Astrocyte (in vitro differentiated cells and primary cell): ENCODE measurements around the gene JKAMP. TPM values are rescaled to one million over a fixed set of nuclear protein-coding genes. Genes with fewer than 3 reads are reported as not detected.

Source experiments
- DNase-seq: peaks from one replicate; pipeline ENCODE4 v3.0.0-alpha.2; 2010; ENCODE audit warnings: low read depth
- FAIRE-seq: peaks from 2 replicates; lab custom pipeline; 2011; peaks lifted over from hg19 to GRCh38; lab: Jason Lieb, UNC
- H2AFZ ChIP-seq: 2 replicates; pipeline ENCODE4 v1.6.0; 2012; ENCODE audit warnings: low read depth, low read length, inconsistent platforms
- H3K27ac ChIP-seq: 2 replicates; pipeline ENCODE4 v1.5.1; 2011; ENCODE audit warnings: low read depth, low read length, inconsistent platforms
- H3K27me3 ChIP-seq: 2 replicates; pipeline ENCODE4 v1.6.0; 2011; ENCODE audit warnings: low read length, inconsistent platforms; ENCODE audit not compliant: insufficient read depth
- H3K36me3 ChIP-seq: 2 replicates; pipeline ENCODE4 v1.5.1; 2011; ENCODE audit warnings: low read length, inconsistent platforms; ENCODE audit not compliant: insufficient read depth
- H3K4me1 ChIP-seq: 2 replicates; pipeline ENCODE4 v1.5.1; 2011; ENCODE audit warnings: low read length, inconsistent platforms; ENCODE audit not compliant: insufficient read depth
- H3K4me2 ChIP-seq: 2 replicates; pipeline ENCODE4 v1.6.0; 2012; ENCODE audit warnings: low read length, inconsistent platforms
- H3K4me3 ChIP-seq: 2 replicates; pipeline ENCODE4 v1.5.1; 2011; ENCODE audit warnings: low read depth, mild to moderate bottlenecking, low read length, inconsistent platforms; ENCODE audit not compliant: insufficient read depth
- H3K79me2 ChIP-seq: 2 replicates; pipeline ENCODE4 v1.6.0; 2012; ENCODE audit warnings: mild to moderate bottlenecking, low read length, inconsistent platforms; ENCODE audit not compliant: insufficient read depth
- H3K9ac ChIP-seq: 2 replicates; pipeline ENCODE4 v1.6.0; 2012; ENCODE audit warnings: mild to moderate bottlenecking, low read length, inconsistent platforms
- H3K9me3 ChIP-seq: 2 replicates; pipeline ENCODE4 v1.5.1; 2012; ENCODE audit warnings: low read depth, mild to moderate bottlenecking, low read length, inconsistent platforms; ENCODE audit not compliant: insufficient read depth
- H4K20me1 ChIP-seq: 2 replicates; pipeline ENCODE4 v1.6.0; 2012; ENCODE audit warnings: low read length, inconsistent platforms; ENCODE audit not compliant: insufficient read depth
- H3K27ac Mint-ChIP-seq: one replicate; pipeline ENCODE4 v1.8.0; 2021; ENCODE audit warnings: mild to moderate bottlenecking, mixed read lengths; ENCODE audit not compliant: unreplicated experiment
- H3K27me3 Mint-ChIP-seq: one replicate; pipeline ENCODE4 v1.8.0; 2021; ENCODE audit warnings: low read depth, mixed read lengths; ENCODE audit not compliant: unreplicated experiment
- H3K36me3 Mint-ChIP-seq: one replicate; pipeline ENCODE4 v1.8.0; 2021; ENCODE audit warnings: low read depth, mixed read lengths; ENCODE audit not compliant: unreplicated experiment
- H3K4me1 Mint-ChIP-seq: one replicate; pipeline ENCODE4 v1.8.0; 2021; ENCODE audit warnings: low read depth, mixed read lengths; ENCODE audit not compliant: unreplicated experiment
- H3K4me3 Mint-ChIP-seq: one replicate; pipeline ENCODE4 v1.8.0; 2021; ENCODE audit warnings: mild to moderate bottlenecking, moderate library complexity, mixed read lengths; ENCODE audit not compliant: unreplicated experiment
- H3K9me3 Mint-ChIP-seq: one replicate; pipeline ENCODE4 v1.8.0; 2021; ENCODE audit warnings: mild to moderate bottlenecking, mixed read lengths; ENCODE audit not compliant: unreplicated experiment
- CTCF ChIP-seq: IDR thresholded peaks from 2 replicates; pipeline ENCODE4 v1.5.1; 2011; ENCODE audit warnings: low read depth, mild to moderate bottlenecking, inconsistent platforms, low read length, moderate library complexity; ENCODE audit not compliant: insufficient read depth
- EZH2 ChIP-seq: IDR thresholded peaks from 2 replicates; pipeline ENCODE4 v1.6.1; 2012; ENCODE audit warnings: mild to moderate bottlenecking, low read length, inconsistent platforms; ENCODE audit not compliant: insufficient read depth
- total RNA-seq: library from RNA; stranded (reverse); gene quantifications from 2 replicates; pipeline ENCODE4 v1.2.1, GENCODE V29; 2021

Gene JKAMP
- total RNA-seq, 1 donor from 2014 or later, result 74.6 TPM

- Histone ChIP-seq H2AFZ (no peak overlapping the region), H3K27me3 (no peaks in the 10 kb centered on the region), H3K27ac (no peak overlapping the region), H3K4me3 (no peak overlapping the region), H3K9me3 (no peaks in the 10 kb centered on the region), H3K4me1 (peaks cover 17% of the 10 kb centered on the region), H3K9ac (no peak overlapping the region), H3K4me2 (no peak overlapping the region), H4K20me1 (peaks cover 17% of the 10 kb centered on the region), H3K79me2 (no peaks in the 10 kb centered on the region), H3K36me3 (peaks cover 22% of the 10 kb centered on the region)
- H3K27ac Mint-ChIP-seq, result no peak overlapping the region
- H3K9me3 Mint-ChIP-seq, result no peaks in the 10 kb centered on the region
- FAIRE-seq, result no peak
- peaks cover 2% of the 10 kb centered on the region for H3K4me1 Mint-ChIP-seq
- TF ChIP-seq CTCF, result no peak
- TF ChIP-seq EZH2, result no peak
- DNase-seq, result no peak
- H3K4me3 Mint-ChIP-seq, result no peak overlapping the region
- H3K36me3 Mint-ChIP-seq, result peaks cover 26% of the 10 kb centered on the region
- no peaks in the 10 kb centered on the region for H3K27me3 Mint-ChIP-seq
Observed at GRCh38 chr14:59461891-59462290, 22.4 kb upstream of the JKAMP start.

- Mint-ChIP-seq H3K4me3 (peak overlapping the region; percentile 66), H3K27ac (peak overlapping the region; percentile 84), H3K9me3 (no peaks in the 10 kb centered on the region), H3K36me3 (peaks cover 15% of the 10 kb centered on the region), H3K27me3 (no peaks in the 10 kb centered on the region), H3K4me1 (peaks cover 2% of the 10 kb centered on the region)
- Histone ChIP-seq H3K4me3 (peak overlapping the region; percentile 50), H3K9ac (peak overlapping the region; percentile 55), H3K4me1 (peaks cover 17% of the 10 kb centered on the region), H3K9me3 (no peaks in the 10 kb centered on the region), H3K27ac (no peak overlapping the region), H4K20me1 (peaks cover 17% of the 10 kb centered on the region), H3K4me2 (peak overlapping the region; percentile 88), H3K27me3 (no peaks in the 10 kb centered on the region), H3K79me2 (no peaks in the 10 kb centered on the region), H2AFZ (peak overlapping the region; percentile 76), H3K36me3 (peaks cover 24% of the 10 kb centered on the region)
- TF ChIP-seq CTCF (no peak), EZH2 (no peak)
- DNase-seq, result no peak
- no peak for FAIRE-seq
Observed at GRCh38 chr14:59463787-59464485, 20.4 kb upstream of the JKAMP start.
